Measurements from ENCODE around the gene CNN3. TPM values are rescaled to one million over a fixed set of nuclear protein-coding genes. Genes with fewer than 3 reads are reported as not detected.

Gene CNN3
- total RNA-seq, 1 experiment from 2014 or later: 183 TPM

DNA sequence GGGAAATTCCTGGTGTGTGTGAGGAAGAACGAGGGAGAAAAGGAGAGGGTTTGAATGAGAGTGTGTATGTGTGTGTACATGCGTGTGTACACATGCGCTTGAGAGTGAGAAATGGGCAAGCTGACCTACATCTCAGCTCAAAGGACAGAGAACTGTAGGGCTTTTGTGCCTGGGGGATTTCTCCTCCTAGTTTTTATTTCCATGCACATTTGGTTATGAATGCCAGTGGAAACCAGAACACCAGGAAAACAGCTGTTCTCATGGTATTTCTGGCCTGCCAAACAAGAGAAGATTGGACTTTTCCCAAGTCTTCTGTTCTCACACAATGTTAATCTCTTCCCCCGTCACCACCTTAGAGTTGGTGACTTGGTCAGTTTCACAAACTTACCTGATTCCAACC lies 61.5 kb downstream of the CNN3 start:
- Mint-ChIP-seq H3K9me3 (no peaks in the 10 kb centered on the region), H3K27ac (peak overlapping the region; percentile 92), H3K4me3 (peak overlapping the region; percentile 25; the same call in 1 of the 2 replicates), H3K27me3 (ENCODE audit: low read depth) (no peaks in the 10 kb centered on the region), H3K36me3 (no peaks in the 10 kb centered on the region), H3K4me1 (peaks cover 65% of the 10 kb centered on the region)
- CTCF ChIA-PET: interaction anchor here (1.9 to 5.2 kb wide), 2 partner anchors 11 to 178 kb away, joined by 10 to 42 read pairs; no protein-coding TSS in a partner anchor
- ATAC-seq (no peak), DNase-seq (ENCODE audit: low spot score) (no peak)
- TF ChIP-seq MXD4 (CRISPR knock-in tag; IDR thresholded peaks at IDR 0.05; ENCODE audit: borderline replicate concordance) (no peak), JUN (CRISPR knock-in tag; IDR thresholded peaks at IDR 0.05) (no peak), ZNF138 (CRISPR knock-in tag; conservative IDR thresholded peaks at IDR 0.05) (no peak), ZNF671 (CRISPR knock-in tag; IDR thresholded peaks at IDR 0.05) (no peak), ETV6 (CRISPR knock-in tag; IDR thresholded peaks at IDR 0.05) (no peak), ARID4B (CRISPR knock-in tag; IDR thresholded peaks at IDR 0.05; ENCODE audit: borderline replicate concordance) (no peak)
- TF ChIP-seq, protein P1, sequence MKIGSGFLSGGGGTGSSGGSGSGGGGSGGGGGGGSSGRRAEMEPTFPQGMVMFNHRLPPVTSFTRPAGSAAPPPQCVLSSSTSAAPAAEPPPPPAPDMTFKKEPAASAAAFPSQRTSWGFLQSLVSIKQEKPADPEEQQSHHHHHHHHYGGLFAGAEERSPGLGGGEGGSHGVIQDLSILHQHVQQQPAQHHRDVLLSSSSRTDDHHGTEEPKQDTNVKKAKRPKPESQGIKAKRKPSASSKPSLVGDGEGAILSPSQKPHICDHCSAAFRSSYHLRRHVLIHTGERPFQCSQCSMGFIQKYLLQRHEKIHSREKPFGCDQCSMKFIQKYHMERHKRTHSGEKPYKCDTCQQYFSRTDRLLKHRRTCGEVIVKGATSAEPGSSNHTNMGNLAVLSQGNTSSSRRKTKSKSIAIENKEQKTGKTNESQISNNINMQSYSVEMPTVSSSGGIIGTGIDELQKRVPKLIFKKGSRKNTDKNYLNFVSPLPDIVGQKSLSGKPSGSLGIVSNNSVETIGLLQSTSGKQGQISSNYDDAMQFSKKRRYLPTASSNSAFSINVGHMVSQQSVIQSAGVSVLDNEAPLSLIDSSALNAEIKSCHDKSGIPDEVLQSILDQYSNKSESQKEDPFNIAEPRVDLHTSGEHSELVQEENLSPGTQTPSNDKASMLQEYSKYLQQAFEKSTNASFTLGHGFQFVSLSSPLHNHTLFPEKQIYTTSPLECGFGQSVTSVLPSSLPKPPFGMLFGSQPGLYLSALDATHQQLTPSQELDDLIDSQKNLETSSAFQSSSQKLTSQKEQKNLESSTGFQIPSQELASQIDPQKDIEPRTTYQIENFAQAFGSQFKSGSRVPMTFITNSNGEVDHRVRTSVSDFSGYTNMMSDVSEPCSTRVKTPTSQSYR (CRISPR knock-in tag; IDR thresholded peaks at IDR 0.05): no peak
- POLR2A ChIA-PET: no interaction called here

GRCh38 chr1:94864821-94865220 lies 62.1 kb downstream of the CNN3 start:
- H3K27ac Mint-ChIP-seq: peak overlapping the region; percentile 92
- ATAC-seq (no peak; the same call in 1 of the 2 replicates), DNase-seq (ENCODE audit: low spot score) (no peak)
- peaks cover 65% of the 10 kb centered on the region for H3K4me1 Mint-ChIP-seq
- no peaks in the 10 kb centered on the region for H3K27me3 Mint-ChIP-seq (ENCODE audit: low read depth)
- POLR2A ChIA-PET: no interaction called here
- H3K36me3 Mint-ChIP-seq: no peaks in the 10 kb centered on the region
- TF ChIP-seq STAT6 (CRISPR knock-in tag; conservative IDR thresholded peaks at IDR 0.05; ENCODE audit: low read depth) (no peak), CREM (CRISPR knock-in tag; IDR thresholded peaks at IDR 0.05) (0 out of 2 replicates have a peak, but pooled peaks have one; percentile 22)
- no peaks in the 10 kb centered on the region for H3K9me3 Mint-ChIP-seq
- CTCF ChIA-PET: interaction anchor here (1.5 to 5.2 kb wide), 3 partner anchors 10 to 369 kb away, joined by 7 to 42 read pairs (median 10); partner anchors contain the start of gene RWDD3
- H3K4me3 Mint-ChIP-seq: peak overlapping the region; percentile 25

GRCh38 chr1:94863919-94864318 lies 63.0 kb downstream of the CNN3 start:
- Mint-ChIP-seq H3K27ac (0 out of 2 replicates have a peak overlapping the region, but pooled peaks have one; percentile 15), H3K9me3 (no peaks in the 10 kb centered on the region), H3K4me3 (no peak overlapping the region), H3K36me3 (no peaks in the 10 kb centered on the region), H3K27me3 (ENCODE audit: low read depth) (no peaks in the 10 kb centered on the region), H3K4me1 (peaks cover 59% of the 10 kb centered on the region)
- ChIA-PET CTCF (interaction anchor here (1.5 to 5.2 kb wide), 4 partner anchors 9 to 370 kb away, joined by 5 to 42 read pairs (median 8); partner anchors contain the start of gene RWDD3), POLR2A (interaction anchor here (0.7 kb wide), 1 partner anchor 13 kb away, joined by 3 read pairs; no protein-coding TSS in a partner anchor)
- no peak for ATAC-seq
- no peak for DNase-seq (ENCODE audit: low spot score)
- TF ChIP-seq ZNF317 (CRISPR knock-in tag; IDR thresholded peaks at IDR 0.05; ENCODE audit: borderline replicate concordance, low read depth) (no peak), ZMAT4 (CRISPR knock-in tag; IDR thresholded peaks at IDR 0.05) (no peak), FOXP1 (CRISPR knock-in tag; IDR thresholded peaks at IDR 0.05; ENCODE audit: borderline replicate concordance) (no peak), EMX1 (CRISPR knock-in tag; IDR thresholded peaks at IDR 0.05) (no peak), CDX4 (CRISPR knock-in tag; IDR thresholded peaks at IDR 0.05; ENCODE audit: borderline replicate concordance) (no peak), ZNF671 (CRISPR knock-in tag; IDR thresholded peaks at IDR 0.05) (no peak), JAZF1 (CRISPR knock-in tag; IDR thresholded peaks at IDR 0.05) (no peak), TEAD4 (CRISPR knock-in tag; IDR thresholded peaks at IDR 0.05) (no peak)
- TF ChIP-seq, protein P2, sequence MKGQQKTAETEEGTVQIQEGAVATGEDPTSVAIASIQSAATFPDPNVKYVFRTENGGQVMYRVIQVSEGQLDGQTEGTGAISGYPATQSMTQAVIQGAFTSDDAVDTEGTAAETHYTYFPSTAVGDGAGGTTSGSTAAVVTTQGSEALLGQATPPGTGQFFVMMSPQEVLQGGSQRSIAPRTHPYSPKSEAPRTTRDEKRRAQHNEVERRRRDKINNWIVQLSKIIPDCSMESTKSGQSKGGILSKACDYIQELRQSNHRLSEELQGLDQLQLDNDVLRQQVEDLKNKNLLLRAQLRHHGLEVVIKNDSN (CRISPR knock-in tag; IDR thresholded peaks at IDR 0.05): no peak
